Naive B cell (primary cell): ENCODE measurements around the gene ADCY3. TPM values are rescaled to one million over a fixed set of nuclear protein-coding genes. Genes with fewer than 3 reads are reported as not detected.
A peak's percentile ranks its signal among the peaks of the same experiment; 100 is the strongest.

Experiments
- ATAC-seq, 2 donors: fragments of 150-1000 bp; cut with Tn5 transposase; 2 replicates each; pipeline ENCODE4 v1.10.0; 2021; ENCODE audit warnings: low read depth in 2 of 2, mild to moderate bottlenecking in 2 of 2, moderate library complexity in 2 of 2
- DNase-seq: peaks from one replicate; pipeline ENCODE4 v3.0.0; 2022
- H3K27ac Mint-ChIP-seq, 6 donors: one replicate each; pipeline ENCODE4 v1.8.0; 2020 to 2022; ENCODE audit warnings: mild to moderate bottlenecking in 6 of 6, mixed read lengths in 6 of 6, moderate library complexity in 5 of 6, inconsistent platforms in 2 of 6
- H3K27me3 Mint-ChIP-seq, 3 donors: one replicate each; pipeline ENCODE4 v1.8.0; 2021 to 2022; ENCODE audit warnings: mixed read lengths in 3 of 3, mild to moderate bottlenecking in 1 of 3
- H3K36me3 Mint-ChIP-seq, 2 donors: one replicate each; pipeline ENCODE4 v1.8.0; 2020 to 2022; ENCODE audit warnings: mixed read lengths in 2 of 2, inconsistent platforms in 1 of 2, mild to moderate bottlenecking in 1 of 2
- H3K4me1 Mint-ChIP-seq, 3 donors: one replicate each; pipeline ENCODE4 v1.8.0; 2020 to 2022; ENCODE audit warnings: mixed read lengths in 3 of 3, inconsistent platforms in 1 of 3, mild to moderate bottlenecking in 1 of 3, moderate library complexity in 1 of 3
- H3K4me3 Mint-ChIP-seq, 8 donors: one replicate each; pipeline ENCODE4 v1.8.0; 2020 to 2022; ENCODE audit warnings: mild to moderate bottlenecking in 8 of 8, mixed read lengths in 8 of 8, moderate library complexity in 8 of 8, inconsistent platforms in 2 of 8
- H3K9me3 Mint-ChIP-seq, 7 donors: one replicate each; pipeline ENCODE4 v1.8.0; 2020 to 2022; ENCODE audit warnings: mixed read lengths in 7 of 7, mild to moderate bottlenecking in 5 of 7, inconsistent platforms in 2 of 7, moderate library complexity in 1 of 7
- polyA plus RNA-seq, 6 donors: library from polyadenylated mRNA; unstranded; fragments of 300-500 nt; fragmentation: Illumina TruSeq; gene quantifications; one replicate each; pipeline ENCODE4 v1.2.3, GENCODE V29; 2021; ENCODE audit warnings: low read depth in 6 of 6

ADCY3 gene
- polyA plus RNA-seq: 10 to 100 TPM; 13.3 to 29.8 (median 20.7) TPM

DNA sequence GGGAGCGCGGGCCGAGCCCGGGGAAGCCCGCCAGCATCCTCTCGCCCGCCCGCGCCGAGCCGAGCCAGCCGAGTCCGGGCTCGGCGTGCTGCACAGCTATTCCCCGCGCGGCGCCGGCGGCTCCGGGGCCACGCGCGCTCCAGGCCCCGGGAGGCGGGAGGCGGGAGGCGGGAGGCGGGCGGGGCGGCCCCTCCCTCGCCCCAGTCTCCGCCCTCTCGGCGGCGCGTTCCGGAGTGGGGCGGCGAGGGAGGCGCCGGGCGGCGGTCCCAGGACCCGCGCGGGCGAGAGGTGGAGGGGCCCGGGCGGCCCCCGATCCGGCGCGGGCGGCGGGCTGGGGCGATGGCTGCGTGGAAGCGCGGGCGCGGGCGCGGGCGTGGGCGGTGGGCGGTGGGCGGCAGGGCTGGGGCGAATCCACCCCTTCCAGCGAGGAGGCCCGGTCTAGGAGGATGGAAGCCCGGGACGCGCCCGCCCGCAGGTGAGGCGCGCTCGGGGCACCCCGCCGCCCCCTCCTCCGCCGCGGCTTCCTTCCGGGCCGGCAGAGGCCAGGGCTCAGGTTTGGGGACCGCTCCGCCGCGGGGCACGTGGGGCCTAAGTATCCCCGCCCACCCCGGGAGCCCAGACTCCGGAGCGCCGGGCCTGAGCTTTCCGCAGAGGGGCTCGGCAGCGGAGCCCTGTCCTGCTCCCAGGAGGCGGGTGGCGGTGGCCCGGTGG, at the start of gene ADCY3:
Gene ADCY3, minus strand, starts transcription at position 140 of the 711 bp plus-strand sequence. CDS start 1,250 bp downstream, outside the sequence.
- Mint-ChIP-seq H3K9me3 (no peaks in the 10 kb centered on the region), H3K27ac (peak within 1 kb of the TSS in 4 of 6 donors; percentile 6 to 94 (median 68))
- peak; percentile 60 for DNase-seq

DNA sequence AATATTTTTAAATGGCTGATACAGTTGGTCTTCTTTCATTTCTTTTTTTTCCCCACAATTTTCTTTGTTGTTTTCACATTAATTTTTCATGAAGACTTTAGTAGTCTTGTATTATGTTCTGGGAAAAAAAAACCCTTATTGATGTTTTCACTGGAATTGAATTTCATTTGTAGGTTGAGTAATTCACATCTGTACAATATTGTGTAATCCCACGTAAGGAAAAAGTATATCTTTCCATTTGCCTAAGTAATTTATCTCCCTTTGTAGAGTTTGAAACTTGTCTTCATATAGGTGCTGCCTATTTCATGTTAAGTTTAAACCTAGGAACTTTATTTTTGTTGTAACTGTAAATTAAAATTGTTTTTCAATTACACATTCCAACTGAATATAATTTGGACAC, 49.7 kb upstream of the ADCY3 start:
- H3K9me3 Mint-ChIP-seq: no peaks in the 10 kb centered on the region
- H3K27me3 Mint-ChIP-seq: no peaks in the 10 kb centered on the region
- H3K4me3 Mint-ChIP-seq: peak overlapping the region in 2 of 8 donors; percentile 30 to 61
- ATAC-seq (no peak), DNase-seq (no peak)
- H3K4me1 Mint-ChIP-seq: peaks cover 16 to 22% (median 17%) of the 10 kb centered on the region in 3 donors
- peaks cover 0 to 9% of the 10 kb centered on the region in 2 donors for H3K36me3 Mint-ChIP-seq
- peak overlapping the region in 2 of 6 donors; percentile 67 to 76 for H3K27ac Mint-ChIP-seq

More for the DNA sequence above, at the start of gene ADCY3:
- peaks cover 9 to 11% (median 10%) of the 10 kb centered on the region in 3 donors for H3K4me1 Mint-ChIP-seq
- peak within 1 kb of the TSS; percentile 75 to 93 (median 86) for H3K4me3 Mint-ChIP-seq
- H3K36me3 Mint-ChIP-seq: no peaks in the 10 kb centered on the region
- peaks cover 0 to 11% (median 10%) of the 10 kb centered on the region in 3 donors for H3K27me3 Mint-ChIP-seq
- peak; percentile 70 to 76 for ATAC-seq

DNA sequence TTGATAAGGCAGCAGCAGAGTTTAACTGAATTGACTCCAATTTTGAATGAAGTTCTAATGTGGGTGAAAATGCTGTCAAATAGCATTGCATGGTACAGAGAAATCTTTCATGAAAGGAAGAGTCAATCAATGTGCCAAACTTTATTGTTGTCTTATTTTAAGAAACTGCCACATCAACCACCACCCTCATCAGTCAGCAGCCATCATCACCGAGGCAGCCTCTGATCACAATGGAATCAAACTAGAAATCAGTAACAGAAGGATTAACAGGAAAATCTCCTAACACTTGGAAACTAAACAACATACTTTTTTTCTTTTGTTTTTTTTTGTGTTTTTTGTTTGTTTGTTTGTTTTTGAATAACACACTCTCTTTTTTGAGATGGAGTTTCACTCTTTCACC, 41.9 kb upstream of the ADCY3 start:
- no peak overlapping the region for H3K4me3 Mint-ChIP-seq
- H3K36me3 Mint-ChIP-seq: peaks cover 62 to 64% of the 10 kb centered on the region in 2 donors
- H3K9me3 Mint-ChIP-seq: peaks cover 0 to 2% (median 0%) of the 10 kb centered on the region in 7 donors
- peak overlapping the region in 1 of 6 donors; percentile 19 for H3K27ac Mint-ChIP-seq
- H3K4me1 Mint-ChIP-seq: peaks cover 0 to 15% (median 7%) of the 10 kb centered on the region in 3 donors
- no peaks in the 10 kb centered on the region for H3K27me3 Mint-ChIP-seq
- DNase-seq: no peak
- no peak for ATAC-seq

GRCh38 chr2:24959761-24960160, 39.7 kb upstream of the ADCY3 start:
- Mint-ChIP-seq H3K4me3 (no peak overlapping the region), H3K9me3 (peaks cover 5 to 22% (median 14%) of the 10 kb centered on the region in 7 donors), H3K4me1 (peaks cover 0 to 15% (median 7%) of the 10 kb centered on the region in 3 donors), H3K36me3 (peaks cover 74 to 85% of the 10 kb centered on the region in 2 donors), H3K27ac (peak overlapping the region in 1 of 6 donors; percentile 41), H3K27me3 (no peaks in the 10 kb centered on the region)
- DNase-seq (no peak), ATAC-seq (no peak)

DNA sequence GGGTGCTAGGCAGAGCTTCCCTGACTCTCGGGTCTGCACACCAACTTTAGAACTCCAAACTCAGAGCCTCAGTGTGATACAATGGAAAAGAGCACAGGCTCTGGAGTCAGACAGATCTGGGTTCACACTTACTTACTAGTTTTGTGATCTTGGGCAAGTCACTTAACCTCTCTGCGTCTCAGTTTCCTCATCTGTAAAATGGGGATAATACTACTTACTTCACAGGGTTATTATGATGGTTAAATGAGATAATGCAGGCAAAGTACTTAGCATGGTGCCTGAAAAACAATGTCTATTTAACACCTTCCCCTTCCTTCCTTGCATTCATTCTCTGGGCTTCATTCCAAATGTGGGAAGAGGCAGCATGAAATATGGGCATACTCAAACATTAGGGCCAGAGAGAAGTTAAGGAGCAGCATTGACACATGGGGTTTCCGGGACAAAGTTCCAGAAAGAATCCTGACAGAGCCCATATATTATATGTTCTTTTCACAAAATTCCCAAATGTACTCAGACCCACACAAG, 38.4 kb upstream of the ADCY3 start:
- DNase-seq (no peak), ATAC-seq (no peak)
- no peak overlapping the region for H3K27ac Mint-ChIP-seq
- no peak overlapping the region for H3K4me3 Mint-ChIP-seq
- peaks cover 0 to 15% (median 7%) of the 10 kb centered on the region in 3 donors for H3K4me1 Mint-ChIP-seq
- no peaks in the 10 kb centered on the region for H3K27me3 Mint-ChIP-seq
- H3K36me3 Mint-ChIP-seq: peaks cover 78 to 87% of the 10 kb centered on the region in 2 donors
- H3K9me3 Mint-ChIP-seq: peaks cover 5 to 27% (median 17%) of the 10 kb centered on the region in 7 donors

GRCh38 chr2:24957976-24958375, 37.9 kb upstream of the ADCY3 start:
- ATAC-seq: no peak
- H3K9me3 Mint-ChIP-seq: peaks cover 5 to 27% (median 17%) of the 10 kb centered on the region in 7 donors
- H3K4me3 Mint-ChIP-seq: no peak overlapping the region
- no peaks in the 10 kb centered on the region for H3K27me3 Mint-ChIP-seq
- no peak for DNase-seq
- no peak overlapping the region for H3K27ac Mint-ChIP-seq
- H3K36me3 Mint-ChIP-seq: peaks cover 83 to 87% of the 10 kb centered on the region in 2 donors
- peaks cover 0 to 15% (median 7%) of the 10 kb centered on the region in 3 donors for H3K4me1 Mint-ChIP-seq

DNA sequence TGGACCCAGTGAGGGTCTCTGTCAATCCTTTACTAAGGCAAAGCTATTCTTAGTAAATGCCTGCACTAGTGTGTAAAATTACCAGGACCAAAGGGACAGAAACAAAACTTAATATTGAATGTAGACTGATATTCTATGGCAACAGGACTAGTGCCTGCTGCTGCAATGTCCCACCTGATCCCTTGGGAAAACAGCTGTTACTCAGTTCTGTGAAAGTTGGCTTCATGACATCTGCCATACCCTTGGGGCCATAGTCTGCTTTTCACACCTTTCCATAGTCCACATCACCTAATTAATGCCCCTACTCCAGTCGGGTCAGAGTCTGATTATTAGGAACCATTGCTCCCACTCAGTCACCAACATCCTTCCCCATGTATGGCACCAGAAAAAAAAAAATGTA, 37.2 kb upstream of the ADCY3 start:
- no peak overlapping the region for H3K4me3 Mint-ChIP-seq
- peaks cover 5 to 27% (median 17%) of the 10 kb centered on the region in 7 donors for H3K9me3 Mint-ChIP-seq
- H3K36me3 Mint-ChIP-seq: peaks cover 85% of the 10 kb centered on the region in 2 donors

DNA sequence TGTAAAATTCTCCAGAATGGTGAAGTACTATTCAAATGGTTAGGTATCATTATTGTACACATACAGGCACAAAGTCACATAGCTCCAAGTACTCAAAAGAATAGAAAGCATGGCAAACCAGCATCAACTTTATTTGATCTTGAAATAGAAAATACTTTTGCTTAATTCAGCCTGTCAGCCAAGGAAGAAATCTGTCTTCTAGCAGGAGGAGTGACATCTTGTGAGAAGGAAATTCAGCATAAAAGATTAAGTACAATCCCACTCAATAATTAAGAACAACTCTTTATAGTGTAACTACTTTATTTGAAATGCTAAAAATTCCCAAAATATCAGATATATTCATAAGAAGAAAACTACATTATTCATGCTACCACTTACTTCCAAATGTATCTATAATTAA, 35.9 kb upstream of the ADCY3 start:
- H3K27ac Mint-ChIP-seq: no peak overlapping the region
- peaks cover 0 to 15% (median 7%) of the 10 kb centered on the region in 3 donors for H3K4me1 Mint-ChIP-seq
- H3K27me3 Mint-ChIP-seq: no peaks in the 10 kb centered on the region
- H3K36me3 Mint-ChIP-seq: peaks cover 77 to 79% of the 10 kb centered on the region in 2 donors
- ATAC-seq (no peak), DNase-seq (no peak)
- no peak overlapping the region for H3K4me3 Mint-ChIP-seq
- H3K9me3 Mint-ChIP-seq: peaks cover 5 to 27% (median 17%) of the 10 kb centered on the region in 7 donors

More for the DNA sequence above, 37.2 kb upstream of the ADCY3 start:
- DNase-seq (no peak), ATAC-seq (no peak)
- Mint-ChIP-seq H3K27ac (no peak overlapping the region), H3K4me1 (peaks cover 0 to 15% (median 7%) of the 10 kb centered on the region in 3 donors), H3K27me3 (no peaks in the 10 kb centered on the region)

DNA sequence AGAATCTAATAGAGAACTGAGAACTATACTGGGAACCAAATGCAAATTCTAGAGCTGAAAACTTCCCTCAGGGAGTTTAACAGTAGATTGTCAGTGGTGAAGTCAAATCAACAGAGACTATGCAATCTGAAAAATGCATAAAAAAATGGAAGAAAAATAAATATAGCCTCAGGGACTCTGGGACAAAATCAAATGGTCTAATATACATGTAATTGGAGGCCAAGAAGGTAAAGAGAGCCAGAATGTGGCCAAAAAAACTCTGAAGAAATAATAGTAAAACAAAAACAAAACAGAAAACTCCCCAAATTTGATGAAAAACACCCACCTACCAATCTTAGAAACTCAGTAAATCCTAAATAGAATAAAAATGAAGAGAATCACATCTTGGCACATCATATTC, 35.2 kb upstream of the ADCY3 start:
- H3K4me1 Mint-ChIP-seq: peaks cover 0 to 10% (median 7%) of the 10 kb centered on the region in 3 donors
- peaks cover 70 to 74% of the 10 kb centered on the region in 2 donors for H3K36me3 Mint-ChIP-seq
- no peak overlapping the region for H3K4me3 Mint-ChIP-seq
- ATAC-seq (no peak), DNase-seq (no peak)
- H3K27me3 Mint-ChIP-seq: no peaks in the 10 kb centered on the region
- H3K9me3 Mint-ChIP-seq: peaks cover 5 to 27% (median 17%) of the 10 kb centered on the region in 7 donors
- peak overlapping the region in 1 of 6 donors; percentile 3 for H3K27ac Mint-ChIP-seq

DNA sequence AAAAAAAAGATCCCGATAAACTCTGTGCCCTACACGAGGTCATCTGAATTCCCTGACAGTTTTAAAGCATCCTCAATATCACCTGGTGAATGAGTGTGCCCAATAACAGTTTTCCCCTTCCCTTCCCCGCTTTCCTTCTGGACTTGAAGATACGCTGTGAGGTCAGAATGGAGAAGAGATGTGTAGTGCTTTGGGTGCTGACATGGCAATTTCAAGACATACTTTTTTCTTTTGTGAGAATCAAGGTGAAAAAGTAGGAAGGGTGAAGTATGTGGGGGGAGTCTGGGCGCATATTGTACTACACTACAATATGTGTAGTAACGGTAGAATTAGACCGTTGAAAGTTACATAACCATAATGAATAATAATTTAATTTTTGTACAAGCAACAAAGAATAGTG, 30.1 kb upstream of the ADCY3 start:
- Mint-ChIP-seq H3K4me1 (no peaks in the 10 kb centered on the region), H3K4me3 (no peak overlapping the region), H3K27ac (peak overlapping the region in 1 of 6 donors; percentile 42), H3K27me3 (no peaks in the 10 kb centered on the region), H3K36me3 (peaks cover 27 to 41% of the 10 kb centered on the region in 2 donors), H3K9me3 (peaks cover under 1 to 11% (median 4%) of the 10 kb centered on the region in 7 donors)
- DNase-seq (no peak), ATAC-seq (no peak)

DNA sequence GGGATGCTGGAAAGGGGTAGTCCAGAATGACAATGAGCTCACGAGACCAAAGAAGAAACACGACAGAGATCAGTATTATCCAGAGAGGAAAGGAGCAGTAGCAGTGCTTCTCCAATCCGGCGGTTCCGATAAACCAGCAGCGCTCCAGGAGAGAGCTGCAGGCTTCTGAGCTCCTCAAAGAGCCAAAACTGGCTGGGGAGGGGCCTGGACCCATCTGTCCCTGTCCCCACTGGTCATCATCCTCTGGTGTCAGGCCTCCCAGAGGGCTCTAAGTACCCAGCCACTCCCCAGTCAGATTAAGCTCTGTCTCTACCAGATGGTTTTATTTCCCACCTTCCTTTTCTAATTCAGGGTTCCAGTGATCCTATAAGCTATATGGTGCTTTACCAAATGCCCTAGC, 28.5 kb upstream of the ADCY3 start:
- Mint-ChIP-seq H3K9me3 (no peaks in the 10 kb centered on the region), H3K27ac (peak overlapping the region in 2 of 6 donors; percentile 22 to 77), H3K27me3 (no peaks in the 10 kb centered on the region), H3K4me1 (no peaks in the 10 kb centered on the region), H3K4me3 (no peak overlapping the region), H3K36me3 (peaks cover 15 to 28% of the 10 kb centered on the region in 2 donors)
- ATAC-seq: no peak
- no peak for DNase-seq

- Mint-ChIP-seq H3K4me3 (no peak overlapping the region), H3K9me3 (no peaks in the 10 kb centered on the region), H3K36me3 (peaks cover 7 to 22% of the 10 kb centered on the region in 2 donors), H3K4me1 (no peaks in the 10 kb centered on the region), H3K27me3 (no peaks in the 10 kb centered on the region), H3K27ac (peak overlapping the region in 1 of 6 donors; percentile 6)
- ATAC-seq (no peak), DNase-seq (no peak)
Observed at GRCh38 chr2:24947561-24948157, 27.6 kb upstream of the ADCY3 start.

DNA sequence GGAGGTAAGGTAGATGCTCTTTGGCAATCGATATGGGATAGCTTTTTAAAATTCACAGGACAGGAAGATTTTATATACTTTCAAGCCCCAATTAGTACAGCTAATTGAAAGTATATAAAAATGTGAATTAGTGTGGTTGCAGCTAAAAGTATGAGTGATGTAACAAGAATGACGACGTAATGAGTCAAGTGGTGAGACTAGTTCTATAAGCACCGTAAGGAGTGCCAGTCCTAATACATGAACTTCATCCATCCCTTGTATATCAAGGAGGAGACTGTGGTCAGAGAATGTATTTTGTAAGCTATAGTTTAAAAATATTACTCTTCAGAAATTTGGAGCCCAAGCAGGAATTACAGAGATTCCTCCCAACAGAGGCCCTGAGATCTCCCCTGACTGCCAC, 25.9 kb upstream of the ADCY3 start:
- no peaks in the 10 kb centered on the region for H3K4me1 Mint-ChIP-seq

More for the DNA sequence above, 25.9 kb upstream of the ADCY3 start:
- no peak for DNase-seq
- H3K9me3 Mint-ChIP-seq: no peaks in the 10 kb centered on the region
- H3K36me3 Mint-ChIP-seq: peaks cover 7 to 17% of the 10 kb centered on the region in 2 donors
- no peak overlapping the region for H3K4me3 Mint-ChIP-seq
- peak overlapping the region in 2 of 6 donors; percentile 8 to 12 for H3K27ac Mint-ChIP-seq
- no peaks in the 10 kb centered on the region for H3K27me3 Mint-ChIP-seq
- ATAC-seq: no peak
